K562 (cell line): ENCODE results near the gene TAL1. TPM values are rescaled to one million over a fixed set of nuclear protein-coding genes. Genes with fewer than 3 reads are reported as not detected.
A peak's percentile ranks its signal among the peaks of the same experiment; 100 is the strongest.

ENCODE experiments used
- BMI1 ChIP-seq: fragments of 150-350 bp; IDR thresholded peaks from 2 replicates; pipeline ENCODE4 v1.6.1; 2014; ENCODE audit warnings: low read length
- ETV1 ChIP-seq: fragments of 450-650 bp; conservative IDR thresholded peaks from 2 replicates; pipeline ENCODE4 v1.6.1; 2016; ENCODE audit warnings: missing genetic modification characterization, control low read depth, low read depth, missing compliant biosample characterization
- SRSF7 ChIP-seq: fragments of 200-400 bp; formaldehyde crosslinking; optimal IDR thresholded peaks from 2 replicates; pipeline ENCODE3; 2017; ENCODE audit warnings: mild to moderate bottlenecking, low read depth, low read length
- ZNF232 ChIP-seq: sonication (generic); formaldehyde crosslinking; IDR thresholded peaks from 2 replicates; pipeline ENCODE4 v1.8.0; 2022; ENCODE audit warnings: mild to moderate bottlenecking, missing genetic modification reagents
- ZNF717 ChIP-seq: fragments of 250-450 bp; sonication (Bioruptor Pico); IDR thresholded peaks from 2 replicates; pipeline ENCODE4 v1.5.0; 2021
- polyA plus RNA-seq, 8 experiments: library from polyadenylated mRNA; depleted of rRNA in 4 of 8; stranded (reverse) in 5 of 8; unstranded in 3 of 8; fragments of >200 nt; fragmentation: Nextera tagmentation in 2 of 8; fragmentation: Illumina TruSeq in 1 of 8; extraction: Ambion mirVana in 2 of 8; extraction: Trizol in 1 of 8; gene quantifications; 2 replicates each; pipeline versions ENCODE4 v1.2.1 to v1.2.3, GENCODE V29; 2011 to 2014; ENCODE audit warnings: inconsistent platforms in 1 of 8, missing spikeins in 1 of 8
- total RNA-seq, 7 experiments: library from RNA; depleted of rRNA in 6 of 7; stranded (reverse); fragments of >200 nt in 6 of 7; fragmentation: Illumina TruSeq in 2 of 7; extraction: Trizol in 2 of 7; gene quantifications; 2 replicates each; pipeline versions ENCODE4 v1.2.1 to v1.2.3, GENCODE V29; 2011 to 2021; ENCODE audit warnings: low replicate concordance in 1 of 7
- TF ChIP-seq, protein P1 (sequence below): fragments of 450-650 bp; formaldehyde crosslinking; IDR thresholded peaks from 2 replicates; pipeline ENCODE4 v1.4.0; 2020; ENCODE audit warnings: mild to moderate bottlenecking, mixed read lengths
- TF ChIP-seq, protein P2 (sequence below), 2 experiments: IDR thresholded peaks; 2 replicates each; pipeline ENCODE4 v1.6.1; 2011; ENCODE audit warnings: borderline replicate concordance in 1 of 2, control low read depth in 1 of 2, low read depth in 1 of 2, low read length in 1 of 2, mild to moderate bottlenecking in 1 of 2, mixed read lengths in 1 of 2, moderate library complexity in 1 of 2; ENCODE audit not compliant: insufficient read depth in 1 of 2, insufficient read length in 1 of 2, poor library complexity in 1 of 2, severe bottlenecking in 1 of 2; ENCODE audit errors: extremely low read depth in 1 of 2
- TF ChIP-seq, protein P3 (sequence below): sonication (generic); formaldehyde crosslinking; IDR thresholded peaks from 2 replicates; pipeline ENCODE4 v1.8.0; 2022; ENCODE audit warnings: mild to moderate bottlenecking, missing genetic modification reagents, borderline replicate concordance
- TF ChIP-seq, protein P4 (sequence below), 2 experiments: IDR thresholded peaks; 2 replicates each; pipeline ENCODE4 v1.6.1; 2012; ENCODE audit warnings: improper control_type of control experiment in 2 of 2, low read depth in 2 of 2, low read length in 2 of 2, borderline replicate concordance in 1 of 2
- TF ChIP-seq, protein P5 (sequence below): fragments of 450-650 bp; IDR thresholded peaks from 2 replicates; pipeline ENCODE4 v1.6.1; 2017; ENCODE audit warnings: antibody characterized with exemption, mild to moderate bottlenecking

Gene TAL1
- total and polyA plus RNA-seq, 9 of the 15 experiments (the other 6 are each of a cell fraction or from before 2014, with no cell fraction given): 18.5 to 106 (median 59.7) TPM

DNA sequence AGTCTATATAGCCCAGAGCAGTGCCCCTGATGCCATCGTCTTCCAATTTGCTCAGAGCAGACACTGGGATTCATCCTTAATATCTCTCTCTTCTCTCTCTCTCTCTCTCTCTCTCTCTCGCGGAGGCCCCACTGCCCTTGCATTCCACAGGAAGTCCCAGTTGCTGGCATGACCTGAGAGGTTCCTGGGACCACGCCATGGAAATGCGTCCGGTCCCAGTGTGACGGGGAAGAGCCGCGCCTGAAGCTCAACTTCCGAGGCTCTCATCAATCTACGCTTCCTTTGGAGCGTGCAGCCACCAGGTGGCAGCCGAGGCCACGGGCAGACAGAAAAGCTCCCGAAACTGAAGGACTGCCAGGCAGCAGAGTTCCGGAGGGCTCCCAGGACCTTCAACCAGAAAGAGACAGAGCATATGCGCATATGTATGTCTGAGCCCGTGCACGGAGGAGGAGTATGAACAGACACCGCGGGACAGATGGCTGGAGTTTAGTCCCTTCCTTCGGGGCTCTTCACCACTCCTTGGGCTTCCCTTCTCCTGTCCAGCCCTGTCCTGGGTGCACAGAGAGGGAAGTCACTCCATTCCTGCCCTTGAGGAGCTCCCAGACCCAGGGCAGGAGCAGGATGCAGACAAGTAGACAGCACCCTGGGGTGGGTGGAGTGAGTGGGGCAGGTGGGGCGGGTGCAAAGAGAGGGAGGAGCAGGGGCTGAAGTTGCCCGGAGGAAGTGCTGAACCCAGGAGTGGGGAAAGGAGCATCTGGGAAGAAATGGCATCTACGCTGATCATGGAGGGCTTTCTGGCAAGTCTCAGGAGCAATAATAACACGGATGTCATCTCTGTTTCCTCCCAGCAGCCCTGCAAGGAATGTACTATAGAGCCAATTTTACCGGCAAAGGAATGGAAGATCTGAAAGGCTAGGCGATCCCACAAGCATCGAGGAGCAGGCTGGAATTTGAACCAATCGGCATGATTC lies 52.7 kb downstream of the TAL1 start (continued):
- TF ChIP-seq, protein P1, sequence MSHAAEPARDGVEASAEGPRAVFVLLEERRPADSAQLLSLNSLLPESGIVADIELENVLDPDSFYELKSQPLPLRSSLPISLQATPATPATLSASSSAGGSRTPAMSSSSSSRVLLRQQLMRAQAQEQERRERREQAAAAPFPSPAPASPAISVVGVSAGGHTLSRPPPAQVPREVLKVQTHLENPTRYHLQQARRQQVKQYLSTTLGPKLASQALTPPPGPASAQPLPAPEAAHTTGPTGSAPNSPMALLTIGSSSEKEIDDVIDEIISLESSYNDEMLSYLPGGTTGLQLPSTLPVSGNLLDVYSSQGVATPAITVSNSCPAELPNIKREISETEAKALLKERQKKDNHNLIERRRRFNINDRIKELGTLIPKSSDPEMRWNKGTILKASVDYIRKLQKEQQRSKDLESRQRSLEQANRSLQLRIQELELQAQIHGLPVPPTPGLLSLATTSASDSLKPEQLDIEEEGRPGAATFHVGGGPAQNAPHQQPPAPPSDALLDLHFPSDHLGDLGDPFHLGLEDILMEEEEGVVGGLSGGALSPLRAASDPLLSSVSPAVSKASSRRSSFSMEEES (CRISPR knock-in tag): no peak
- TF ChIP-seq, protein P2, sequence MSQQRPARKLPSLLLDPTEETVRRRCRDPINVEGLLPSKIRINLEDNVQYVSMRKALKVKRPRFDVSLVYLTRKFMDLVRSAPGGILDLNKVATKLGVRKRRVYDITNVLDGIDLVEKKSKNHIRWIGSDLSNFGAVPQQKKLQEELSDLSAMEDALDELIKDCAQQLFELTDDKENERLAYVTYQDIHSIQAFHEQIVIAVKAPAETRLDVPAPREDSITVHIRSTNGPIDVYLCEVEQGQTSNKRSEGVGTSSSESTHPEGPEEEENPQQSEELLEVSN (IDR thresholded peaks at IDR 0.05; ENCODE audit: borderline replicate concordance in 1 of 2, extremely low read depth in 1 of 2, insufficient read depth in 1 of 2, insufficient read length in 1 of 2, low read depth in 1 of 2, low read length in 1 of 2, poor library complexity in 1 of 2, severe bottlenecking in 1 of 2): no peak
- TF ChIP-seq, protein P3, sequence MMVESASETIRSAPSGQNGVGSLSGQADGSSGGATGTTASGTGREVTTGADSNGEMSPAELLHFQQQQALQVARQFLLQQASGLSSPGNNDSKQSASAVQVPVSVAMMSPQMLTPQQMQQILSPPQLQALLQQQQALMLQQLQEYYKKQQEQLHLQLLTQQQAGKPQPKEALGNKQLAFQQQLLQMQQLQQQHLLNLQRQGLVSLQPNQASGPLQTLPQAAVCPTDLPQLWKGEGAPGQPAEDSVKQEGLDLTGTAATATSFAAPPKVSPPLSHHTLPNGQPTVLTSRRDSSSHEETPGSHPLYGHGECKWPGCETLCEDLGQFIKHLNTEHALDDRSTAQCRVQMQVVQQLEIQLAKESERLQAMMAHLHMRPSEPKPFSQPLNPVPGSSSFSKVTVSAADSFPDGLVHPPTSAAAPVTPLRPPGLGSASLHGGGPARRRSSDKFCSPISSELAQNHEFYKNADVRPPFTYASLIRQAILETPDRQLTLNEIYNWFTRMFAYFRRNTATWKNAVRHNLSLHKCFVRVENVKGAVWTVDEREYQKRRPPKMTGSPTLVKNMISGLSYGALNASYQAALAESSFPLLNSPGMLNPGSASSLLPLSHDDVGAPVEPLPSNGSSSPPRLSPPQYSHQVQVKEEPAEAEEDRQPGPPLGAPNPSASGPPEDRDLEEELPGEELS: no peak
- TF ChIP-seq, protein P4, sequence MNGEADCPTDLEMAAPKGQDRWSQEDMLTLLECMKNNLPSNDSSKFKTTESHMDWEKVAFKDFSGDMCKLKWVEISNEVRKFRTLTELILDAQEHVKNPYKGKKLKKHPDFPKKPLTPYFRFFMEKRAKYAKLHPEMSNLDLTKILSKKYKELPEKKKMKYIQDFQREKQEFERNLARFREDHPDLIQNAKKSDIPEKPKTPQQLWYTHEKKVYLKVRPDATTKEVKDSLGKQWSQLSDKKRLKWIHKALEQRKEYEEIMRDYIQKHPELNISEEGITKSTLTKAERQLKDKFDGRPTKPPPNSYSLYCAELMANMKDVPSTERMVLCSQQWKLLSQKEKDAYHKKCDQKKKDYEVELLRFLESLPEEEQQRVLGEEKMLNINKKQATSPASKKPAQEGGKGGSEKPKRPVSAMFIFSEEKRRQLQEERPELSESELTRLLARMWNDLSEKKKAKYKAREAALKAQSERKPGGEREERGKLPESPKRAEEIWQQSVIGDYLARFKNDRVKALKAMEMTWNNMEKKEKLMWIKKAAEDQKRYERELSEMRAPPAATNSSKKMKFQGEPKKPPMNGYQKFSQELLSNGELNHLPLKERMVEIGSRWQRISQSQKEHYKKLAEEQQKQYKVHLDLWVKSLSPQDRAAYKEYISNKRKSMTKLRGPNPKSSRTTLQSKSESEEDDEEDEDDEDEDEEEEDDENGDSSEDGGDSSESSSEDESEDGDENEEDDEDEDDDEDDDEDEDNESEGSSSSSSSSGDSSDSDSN (IDR thresholded peaks at IDR 0.05; ENCODE audit: borderline replicate concordance in 1 of 2, low read depth in 2 of 2, low read length in 2 of 2): peak in 1 of 2 experiments; percentile 83; a peak in 2 of 4 replicates
- TF ChIP-seq BMI1 (no peak), ZNF717 (CRISPR knock-in tag) (no peak), ETV1 (tag) (peak; percentile 93), ZNF232 (no peak), SRSF7 (no peak)
- TF ChIP-seq, protein P5, sequence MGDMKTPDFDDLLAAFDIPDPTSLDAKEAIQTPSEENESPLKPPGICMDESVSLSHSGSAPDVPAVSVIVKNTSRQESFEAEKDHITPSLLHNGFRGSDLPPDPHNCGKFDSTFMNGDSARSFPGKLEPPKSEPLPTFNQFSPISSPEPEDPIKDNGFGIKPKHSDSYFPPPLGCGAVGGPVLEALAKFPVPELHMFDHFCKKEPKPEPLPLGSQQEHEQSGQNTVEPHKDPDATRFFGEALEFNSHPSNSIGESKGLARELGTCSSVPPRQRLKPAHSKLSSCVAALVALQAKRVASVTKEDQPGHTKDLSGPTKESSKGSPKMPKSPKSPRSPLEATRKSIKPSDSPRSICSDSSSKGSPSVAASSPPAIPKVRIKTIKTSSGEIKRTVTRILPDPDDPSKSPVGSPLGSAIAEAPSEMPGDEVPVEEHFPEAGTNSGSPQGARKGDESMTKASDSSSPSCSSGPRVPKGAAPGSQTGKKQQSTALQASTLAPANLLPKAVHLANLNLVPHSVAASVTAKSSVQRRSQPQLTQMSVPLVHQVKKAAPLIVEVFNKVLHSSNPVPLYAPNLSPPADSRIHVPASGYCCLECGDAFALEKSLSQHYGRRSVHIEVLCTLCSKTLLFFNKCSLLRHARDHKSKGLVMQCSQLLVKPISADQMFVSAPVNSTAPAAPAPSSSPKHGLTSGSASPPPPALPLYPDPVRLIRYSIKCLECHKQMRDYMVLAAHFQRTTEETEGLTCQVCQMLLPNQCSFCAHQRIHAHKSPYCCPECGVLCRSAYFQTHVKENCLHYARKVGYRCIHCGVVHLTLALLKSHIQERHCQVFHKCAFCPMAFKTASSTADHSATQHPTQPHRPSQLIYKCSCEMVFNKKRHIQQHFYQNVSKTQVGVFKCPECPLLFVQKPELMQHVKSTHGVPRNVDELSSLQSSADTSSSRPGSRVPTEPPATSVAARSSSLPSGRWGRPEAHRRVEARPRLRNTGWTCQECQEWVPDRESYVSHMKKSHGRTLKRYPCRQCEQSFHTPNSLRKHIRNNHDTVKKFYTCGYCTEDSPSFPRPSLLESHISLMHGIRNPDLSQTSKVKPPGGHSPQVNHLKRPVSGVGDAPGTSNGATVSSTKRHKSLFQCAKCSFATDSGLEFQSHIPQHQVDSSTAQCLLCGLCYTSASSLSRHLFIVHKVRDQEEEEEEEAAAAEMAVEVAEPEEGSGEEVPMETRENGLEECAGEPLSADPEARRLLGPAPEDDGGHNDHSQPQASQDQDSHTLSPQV: peak; percentile 82
